Activated naive CD8-positive, alpha-beta T cell treated with anti-CD3 and anti-CD28 coated beads, Interleukin-2, amount 10 ng/mL, durations not matched to agents 7 days and 5 days (primary cell): ENCODE results near the gene MAP3K10. TPM values are rescaled to one million over a fixed set of nuclear protein-coding genes. Genes with fewer than 3 reads are reported as not detected.

ENCODE experiments used
- ATAC-seq: fragments of 150-1000 bp; cut with Tn5 transposase; one replicate; pipeline ENCODE4 v1.10.0; 2021; ENCODE audit warnings: low read depth, moderate library complexity
- POLR2A ChIA-PET: fragments of 350-600 bp; sonication (Branson Sonifier 250); formaldehyde crosslinking; loops from one replicate; lab custom pipeline; 2021; ENCODE audit warnings: antibody characterized with exemption; lab: Charles Lee
- DNase-seq: peaks from one replicate; pipeline ENCODE4 v3.0.0; 2021
- H3K27ac Mint-ChIP-seq: one replicate; pipeline ENCODE4 v1.8.0; 2022; ENCODE audit warnings: mild to moderate bottlenecking, mixed read lengths
- H3K27me3 Mint-ChIP-seq: one replicate; pipeline ENCODE4 v1.8.0; 2022; ENCODE audit warnings: mild to moderate bottlenecking, moderate library complexity, mixed read lengths
- H3K36me3 Mint-ChIP-seq: one replicate; pipeline ENCODE4 v1.8.0; 2021; ENCODE audit warnings: mild to moderate bottlenecking, mixed read lengths
- H3K4me1 Mint-ChIP-seq: one replicate; pipeline ENCODE4 v1.8.0; 2021; ENCODE audit warnings: mixed read lengths
- H3K4me3 Mint-ChIP-seq: one replicate; pipeline ENCODE4 v1.8.0; 2022; ENCODE audit warnings: mild to moderate bottlenecking, moderate library complexity, mixed read lengths
- H3K9me3 Mint-ChIP-seq: one replicate; pipeline ENCODE4 v1.8.0; 2021; ENCODE audit warnings: mixed read lengths
- total RNA-seq, 2 experiments: library from RNA; stranded (reverse); gene quantifications; one replicate each; pipeline ENCODE4 v1.2.3, GENCODE V29; 2021

The MAP3K10 gene
- total RNA-seq, 2 experiments from 2014 or later: 25.6 to 26.4 TPM

DNA sequence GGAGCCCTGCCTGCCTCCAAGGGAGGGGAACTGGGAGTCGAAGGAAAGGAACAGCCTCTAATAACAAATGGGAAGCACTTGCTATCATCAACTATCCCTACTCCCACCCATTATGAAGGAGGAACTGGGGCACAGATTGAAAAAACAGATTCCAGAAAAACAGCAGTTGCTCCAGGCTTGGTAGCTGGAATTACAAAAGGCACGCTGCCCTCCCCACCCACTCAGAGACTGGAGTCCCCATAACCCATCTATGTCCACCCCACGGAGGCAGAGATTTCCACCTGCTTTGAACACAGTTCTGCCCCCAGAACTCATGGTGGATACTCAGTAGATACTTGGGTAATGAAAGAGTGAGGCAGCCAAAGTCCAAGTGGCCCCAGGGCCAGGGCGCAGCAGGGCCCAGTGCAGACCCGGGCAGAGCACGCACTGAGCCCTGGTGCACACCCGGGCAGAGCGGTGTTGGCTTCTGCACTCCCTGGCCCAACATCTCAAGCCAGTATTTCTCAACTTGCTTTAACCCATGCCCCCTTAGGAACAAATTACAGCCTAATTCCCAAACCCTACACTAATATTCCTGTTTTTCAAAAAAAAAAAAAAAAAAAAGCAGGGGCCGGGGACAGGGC is 54.4 kb downstream of the MAP3K10 start:
- Mint-ChIP-seq H3K4me3 (no peak overlapping the region), H3K27me3 (no peaks in the 10 kb centered on the region), H3K9me3 (no peaks in the 10 kb centered on the region), H3K36me3 (peaks cover 7% of the 10 kb centered on the region), H3K27ac (no peak overlapping the region), H3K4me1 (peaks cover 4% of the 10 kb centered on the region)
- DNase-seq (no peak), ATAC-seq (no peak)
- POLR2A ChIA-PET: no interaction called here

DNA sequence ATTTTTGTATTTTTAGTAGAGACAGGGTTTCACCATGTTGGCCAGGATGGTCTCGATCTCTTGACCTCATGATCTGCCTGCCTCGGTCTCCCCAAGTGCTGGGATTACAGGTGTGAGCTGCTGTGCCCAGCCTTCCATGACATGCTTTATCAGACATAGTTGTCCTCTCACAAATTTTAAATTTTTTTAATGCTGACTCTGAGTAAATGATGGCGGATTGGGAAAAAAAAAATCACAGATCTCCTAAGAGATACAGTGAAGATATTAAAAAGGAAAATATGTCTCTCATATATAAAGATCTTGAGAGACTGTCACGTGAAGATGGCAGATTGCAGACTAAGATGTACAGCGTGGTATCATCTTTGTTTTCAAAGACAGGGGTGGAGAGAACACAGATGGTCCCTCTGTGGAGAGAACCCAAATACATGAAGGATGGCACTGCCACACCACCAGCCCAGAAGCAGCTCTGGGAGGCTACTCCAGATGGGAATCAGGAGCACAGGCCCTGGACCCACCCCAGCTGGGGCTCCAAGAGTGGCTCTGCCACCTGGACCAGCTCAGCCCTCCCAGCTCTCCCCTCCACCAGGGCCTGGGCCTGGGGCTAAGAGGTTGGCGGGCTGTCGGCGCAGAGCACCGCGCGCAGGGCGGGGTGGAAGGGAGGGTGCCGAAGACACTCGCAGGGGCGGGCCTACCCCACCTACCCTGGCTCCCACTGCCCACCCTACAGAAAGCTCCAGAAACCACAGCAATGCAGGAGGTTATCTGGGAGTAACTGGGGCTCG is 55.3 kb downstream of the MAP3K10 start:
- ATAC-seq: no peak
- Mint-ChIP-seq H3K27ac (no peak overlapping the region), H3K9me3 (no peaks in the 10 kb centered on the region), H3K4me1 (peaks cover 4% of the 10 kb centered on the region), H3K4me3 (no peak overlapping the region), H3K27me3 (no peaks in the 10 kb centered on the region), H3K36me3 (peaks cover 4% of the 10 kb centered on the region)
- no peak for DNase-seq
- POLR2A ChIA-PET: interaction anchor here (0.7 kb wide), 1 partner anchor 11 kb away, joined by 4 read pairs; no protein-coding TSS in a partner anchor

- ATAC-seq: no peak
- Mint-ChIP-seq H3K27ac (no peak overlapping the region), H3K9me3 (no peaks in the 10 kb centered on the region), H3K4me3 (no peak overlapping the region), H3K4me1 (peaks cover 4% of the 10 kb centered on the region), H3K36me3 (peaks cover 4% of the 10 kb centered on the region), H3K27me3 (no peaks in the 10 kb centered on the region)
- DNase-seq: no peak
- POLR2A ChIA-PET: interaction anchor here (0.7 kb wide), 1 partner anchor 11 kb away, joined by 4 read pairs; no protein-coding TSS in a partner anchor
Measured at GRCh38 chr19:40247178-40247577, 56.0 kb downstream of the MAP3K10 start.

DNA sequence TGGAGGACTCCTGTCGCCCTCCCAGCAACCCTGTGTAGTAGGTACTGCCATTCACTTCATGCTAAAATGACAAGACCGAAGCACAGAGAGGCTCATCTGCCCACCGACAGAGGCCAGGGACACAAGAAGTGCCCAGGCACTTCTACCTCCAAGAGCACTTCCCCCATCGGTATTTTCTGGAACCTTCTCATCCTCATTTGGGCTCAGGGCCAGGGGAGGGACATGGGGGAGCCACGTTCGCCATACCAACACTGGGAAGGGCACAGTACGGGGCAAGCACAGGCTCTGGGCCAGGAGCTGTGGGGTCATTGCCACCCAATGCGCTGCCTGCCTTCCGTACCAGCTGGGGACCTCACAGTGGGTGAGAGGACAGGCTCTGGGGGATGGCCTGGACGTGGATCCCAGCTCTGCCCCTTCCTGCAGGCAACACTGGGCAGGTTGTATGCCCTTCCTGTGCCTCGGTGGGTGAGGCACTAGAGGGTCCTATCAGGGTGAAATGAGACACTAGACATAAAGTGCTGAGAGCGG is 56.6 kb downstream of the MAP3K10 start:
- Mint-ChIP-seq H3K27ac (no peak overlapping the region), H3K4me3 (no peak overlapping the region), H3K36me3 (peaks cover 7% of the 10 kb centered on the region), H3K9me3 (no peaks in the 10 kb centered on the region), H3K4me1 (peaks cover 7% of the 10 kb centered on the region), H3K27me3 (no peaks in the 10 kb centered on the region)
- no peak for DNase-seq
- POLR2A ChIA-PET: no interaction called here
- ATAC-seq: no peak

DNA sequence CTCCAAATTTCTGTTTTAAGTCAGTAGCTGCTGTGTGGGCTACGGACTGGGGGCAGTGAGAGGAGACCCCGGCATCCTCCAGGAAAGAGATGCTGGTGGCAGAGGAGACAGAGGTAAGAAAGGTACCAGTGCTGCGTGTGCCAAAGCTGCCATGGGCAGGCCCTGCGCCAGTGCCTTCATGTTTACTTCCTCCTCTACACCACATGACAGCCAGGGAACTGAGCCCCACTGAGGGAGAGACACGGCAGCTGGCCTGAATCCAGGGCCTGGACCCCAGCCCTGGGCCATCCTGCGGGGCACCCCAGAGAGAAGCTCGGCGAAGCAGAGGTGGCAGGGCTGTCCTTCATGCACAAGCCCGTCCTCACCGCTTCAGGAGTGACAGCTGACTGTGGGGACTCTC is 58.0 kb downstream of the MAP3K10 start:
- H3K4me1 Mint-ChIP-seq: peaks cover 7% of the 10 kb centered on the region
- ATAC-seq (no peak), DNase-seq (no peak)
- H3K9me3 Mint-ChIP-seq: no peaks in the 10 kb centered on the region
- H3K27ac Mint-ChIP-seq: no peak overlapping the region
- peaks cover 7% of the 10 kb centered on the region for H3K36me3 Mint-ChIP-seq
- H3K4me3 Mint-ChIP-seq: no peak overlapping the region
- no peaks in the 10 kb centered on the region for H3K27me3 Mint-ChIP-seq
- POLR2A ChIA-PET: no interaction called here

- H3K27me3 Mint-ChIP-seq: no peaks in the 10 kb centered on the region
Measured at GRCh38 chr19:40249781-40250180, 58.6 kb downstream of the MAP3K10 start.

GRCh38 chr19:40251244-40251643 is 60.0 kb downstream of the MAP3K10 start:
- H3K9me3 Mint-ChIP-seq: no peaks in the 10 kb centered on the region
- H3K4me3 Mint-ChIP-seq: no peak overlapping the region
- no peak for DNase-seq
- ATAC-seq: no peak
- POLR2A ChIA-PET: no interaction called here
- H3K4me1 Mint-ChIP-seq: peaks cover 7% of the 10 kb centered on the region
- H3K27me3 Mint-ChIP-seq: no peaks in the 10 kb centered on the region
- H3K36me3 Mint-ChIP-seq: peaks cover 22% of the 10 kb centered on the region
- no peak overlapping the region for H3K27ac Mint-ChIP-seq

More at GRCh38 chr19:40249781-40250180, 58.6 kb downstream of the MAP3K10 start:
- H3K4me1 Mint-ChIP-seq: peaks cover 7% of the 10 kb centered on the region
- DNase-seq (no peak), ATAC-seq (no peak)
- H3K9me3 Mint-ChIP-seq: no peaks in the 10 kb centered on the region
- POLR2A ChIA-PET: no interaction called here
- H3K4me3 Mint-ChIP-seq: no peak overlapping the region
- H3K27ac Mint-ChIP-seq: no peak overlapping the region
- H3K36me3 Mint-ChIP-seq: peaks cover 8% of the 10 kb centered on the region

GRCh38 chr19:40251991-40252390 is 60.8 kb downstream of the MAP3K10 start:
- H3K36me3 Mint-ChIP-seq: peaks cover 22% of the 10 kb centered on the region
- H3K4me3 Mint-ChIP-seq: no peak overlapping the region
- ATAC-seq (no peak), DNase-seq (no peak)
- POLR2A ChIA-PET: no interaction called here
- no peaks in the 10 kb centered on the region for H3K27me3 Mint-ChIP-seq
- H3K27ac Mint-ChIP-seq: no peak overlapping the region
- H3K4me1 Mint-ChIP-seq: peaks cover 7% of the 10 kb centered on the region
- no peaks in the 10 kb centered on the region for H3K9me3 Mint-ChIP-seq

DNA sequence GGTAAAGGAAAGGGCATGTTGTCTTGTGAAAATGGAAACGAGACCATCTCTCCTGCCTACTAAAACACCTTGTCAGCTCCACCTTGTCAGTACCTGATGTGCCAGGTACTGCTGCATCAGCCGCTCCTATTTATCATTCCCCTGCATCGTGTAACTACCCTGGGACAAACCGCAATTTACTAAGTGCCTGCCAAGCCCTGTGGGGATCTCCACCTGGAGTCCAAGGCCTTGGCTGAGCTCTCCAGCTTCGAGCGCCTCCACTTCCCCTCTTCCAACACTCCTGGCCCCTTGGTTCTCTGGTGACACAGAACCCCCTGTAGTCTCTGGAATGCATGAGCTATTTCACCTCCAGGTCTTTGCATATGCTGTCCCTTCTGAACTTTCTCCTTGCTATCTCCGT is 61.2 kb downstream of the MAP3K10 start:
- H3K4me1 Mint-ChIP-seq: peaks cover 7% of the 10 kb centered on the region
- ATAC-seq: no peak
- POLR2A ChIA-PET: no interaction called here
- no peak for DNase-seq
- no peak overlapping the region for H3K27ac Mint-ChIP-seq
- H3K27me3 Mint-ChIP-seq: no peaks in the 10 kb centered on the region
- no peaks in the 10 kb centered on the region for H3K9me3 Mint-ChIP-seq
- peaks cover 22% of the 10 kb centered on the region for H3K36me3 Mint-ChIP-seq
- H3K4me3 Mint-ChIP-seq: no peak overlapping the region

GRCh38 chr19:40253611-40254092 is 62.4 kb downstream of the MAP3K10 start:
- POLR2A ChIA-PET: no interaction called here
- DNase-seq (no peak), ATAC-seq (no peak)
- no peaks in the 10 kb centered on the region for H3K9me3 Mint-ChIP-seq
- H3K36me3 Mint-ChIP-seq: peaks cover 22% of the 10 kb centered on the region
- H3K27ac Mint-ChIP-seq: no peak overlapping the region
- H3K4me1 Mint-ChIP-seq: peaks cover 10% of the 10 kb centered on the region
- no peak overlapping the region for H3K4me3 Mint-ChIP-seq
- H3K27me3 Mint-ChIP-seq: no peaks in the 10 kb centered on the region

DNA sequence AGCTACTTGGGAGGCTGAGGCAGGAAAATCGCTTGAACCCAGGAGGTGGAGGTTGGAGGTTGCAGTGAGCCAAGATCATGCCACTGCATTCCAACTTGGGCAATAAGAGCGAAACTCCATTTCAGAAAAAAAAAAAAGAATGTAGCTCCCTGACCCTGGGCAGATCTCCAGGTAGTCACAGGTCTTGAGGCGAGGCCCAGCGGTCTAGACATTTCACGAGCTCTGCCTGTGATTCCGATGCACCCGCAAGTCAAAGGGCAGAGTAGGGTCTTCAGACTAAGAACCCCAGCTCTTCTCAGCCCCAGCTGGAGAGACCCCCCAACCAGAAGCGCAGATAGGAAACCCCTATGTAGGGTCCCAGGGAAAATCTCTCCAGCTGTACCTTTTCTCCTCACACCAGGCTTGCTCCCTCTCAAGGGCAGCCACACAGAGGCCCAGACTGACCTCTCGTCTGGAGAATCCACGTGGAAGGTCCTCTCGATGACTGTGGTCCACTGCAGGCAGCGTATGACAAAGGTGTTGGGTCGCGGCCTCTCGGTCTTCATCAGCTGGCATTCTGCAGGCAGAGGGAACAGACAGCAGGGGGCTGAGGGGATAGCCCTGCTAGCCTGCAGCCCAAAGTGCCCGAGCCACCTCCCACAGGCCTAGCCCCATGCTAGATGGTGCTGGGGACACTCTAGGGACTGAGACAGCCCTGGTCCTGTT is 63.6 kb downstream of the MAP3K10 start:
- no peak overlapping the region for H3K27ac Mint-ChIP-seq
- no peak for DNase-seq
- H3K27me3 Mint-ChIP-seq: no peaks in the 10 kb centered on the region
- POLR2A ChIA-PET: no interaction called here
- H3K4me3 Mint-ChIP-seq: no peak overlapping the region
- no peaks in the 10 kb centered on the region for H3K9me3 Mint-ChIP-seq
- H3K36me3 Mint-ChIP-seq: peaks cover 19% of the 10 kb centered on the region
- no peak for ATAC-seq
- H3K4me1 Mint-ChIP-seq: peaks cover 6% of the 10 kb centered on the region

DNA sequence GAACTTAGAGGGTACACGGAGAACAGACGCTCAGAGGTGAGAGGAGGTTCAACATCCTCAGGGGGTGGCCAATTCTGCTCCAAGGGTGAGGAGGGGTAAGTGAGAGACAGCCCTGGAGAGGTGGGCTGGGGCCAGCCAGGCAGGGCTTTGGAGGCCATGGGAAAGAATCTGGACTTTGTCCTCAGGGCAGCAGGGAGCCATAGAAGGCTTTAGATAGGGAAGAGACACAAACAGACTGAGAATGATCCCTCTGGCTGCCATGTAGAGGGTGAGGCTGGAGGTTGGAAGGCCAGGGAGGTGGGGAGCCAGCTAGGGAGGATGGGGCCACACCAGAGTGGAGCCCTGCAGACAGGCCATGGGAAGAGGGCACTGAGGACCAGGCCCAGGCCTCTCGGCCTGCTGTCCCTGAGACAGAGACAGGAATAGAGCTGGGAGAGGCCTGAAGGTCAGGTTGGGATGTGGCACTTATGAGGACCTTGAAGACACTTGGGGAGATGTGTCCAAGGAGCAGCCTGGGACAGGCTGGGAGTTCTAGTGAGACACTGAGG is 64.5 kb downstream of the MAP3K10 start:
- no peak for ATAC-seq
- Mint-ChIP-seq H3K36me3 (peaks cover 18% of the 10 kb centered on the region), H3K27me3 (no peaks in the 10 kb centered on the region), H3K4me3 (no peak overlapping the region), H3K27ac (no peak overlapping the region), H3K9me3 (no peaks in the 10 kb centered on the region), H3K4me1 (peaks cover 6% of the 10 kb centered on the region)
- DNase-seq: no peak
- POLR2A ChIA-PET: no interaction called here

DNA sequence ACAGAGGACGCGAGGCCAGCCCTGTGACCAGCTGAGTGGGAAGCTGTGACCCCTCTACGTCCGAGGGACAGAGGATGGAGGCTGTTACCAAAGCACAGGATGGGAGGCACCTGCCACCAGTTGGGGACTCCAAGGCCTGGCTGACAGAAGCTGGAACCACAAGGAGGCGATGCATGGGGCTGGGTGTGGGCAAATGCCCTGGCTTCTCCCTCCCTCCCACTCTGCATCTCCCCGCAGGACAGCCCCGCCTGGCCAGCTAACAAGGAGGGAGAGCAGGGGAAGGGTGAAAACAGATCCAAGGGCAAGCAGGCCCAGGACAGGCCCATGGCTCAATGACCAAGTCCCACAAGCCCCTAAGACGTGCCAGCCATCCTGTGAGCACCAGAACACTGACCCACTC is 65.3 kb downstream of the MAP3K10 start:
- Mint-ChIP-seq H3K27ac (no peak overlapping the region), H3K9me3 (no peaks in the 10 kb centered on the region), H3K27me3 (no peaks in the 10 kb centered on the region), H3K4me3 (no peak overlapping the region), H3K36me3 (peaks cover 20% of the 10 kb centered on the region), H3K4me1 (peaks cover 7% of the 10 kb centered on the region)
- ATAC-seq (no peak), DNase-seq (no peak)
- POLR2A ChIA-PET: no interaction called here
